GM10248 (cell line): Measurements from ENCODE around the gene SIPA1L3.

Source experiments
- CTCF ChIA-PET: fragments of 300-600 bp; sonication (Branson Sonifier 250); formaldehyde crosslinking; extraction: SDS; loops from one replicate; lab custom pipeline; 2021; ENCODE audit warnings: antibody characterized with exemption; lab: Yijun Ruan, JAX
- POLR2A ChIA-PET: fragments of 350-650 bp; sonication (Branson Sonifier 250); formaldehyde crosslinking; extraction: SDS; loops from one replicate; lab custom pipeline; 2020; ENCODE audit warnings: antibody characterized with exemption; lab: Yijun Ruan, JAX
- DNase-seq: peaks from one replicate; pipeline ENCODE4 v3.0.0; 2012; ENCODE audit errors: extremely low spot score
- CTCF ChIP-seq: IDR thresholded peaks from 2 replicates; pipeline ENCODE4 v1.5.1; 2012; ENCODE audit warnings: mild to moderate bottlenecking, low read depth; ENCODE audit errors: extremely low read depth, missing control alignments, control extremely low read depth

SIPA1L3 gene

GRCh38 chr19:38013913-38014580, 107.0 kb downstream of the SIPA1L3 start:
- ChIA-PET POLR2A (interaction anchor here (0.7 kb wide), 1 partner anchor 76 kb away, joined by 3 read pairs; no protein-coding TSS in a partner anchor), CTCF (no interaction called here)
- DNase-seq, result no peak
- no peak for TF ChIP-seq CTCF

- no peak for DNase-seq
- ChIA-PET POLR2A (no interaction called here), CTCF (interaction anchor here (1.2 kb wide), 1 partner anchor 12 kb away, joined by 3 read pairs; no protein-coding TSS in a partner anchor)
- TF ChIP-seq CTCF, result no peak
Observed at GRCh38 chr19:38015216-38015615, 108.2 kb downstream of the SIPA1L3 start.

GRCh38 chr19:38015761-38016160, 108.8 kb downstream of the SIPA1L3 start:
- CTCF ChIA-PET, result interaction anchor here (1.2 kb wide), 1 partner anchor 12 kb away, joined by 3 read pairs; no protein-coding TSS in a partner anchor

GRCh38 chr19:38017401-38018151, 110.6 kb downstream of the SIPA1L3 start:
- POLR2A ChIA-PET, result interaction anchor here (0.7 kb wide), 1 partner anchor 41 kb away, joined by 9 read pairs; no protein-coding TSS in a partner anchor
- no peak for TF ChIP-seq CTCF
- CTCF ChIA-PET, result no interaction called here

More at GRCh38 chr19:38015761-38016160, 108.8 kb downstream of the SIPA1L3 start:
- no peak for DNase-seq
- TF ChIP-seq CTCF, result no peak
- POLR2A ChIA-PET, result no interaction called here

GRCh38 chr19:38018694-38019395, 111.8 kb downstream of the SIPA1L3 start:
- POLR2A ChIA-PET, result no interaction called here
- TF ChIP-seq CTCF, result no peak
- CTCF ChIA-PET, result interaction anchor here (0.7 to 1.3 kb wide), 3 partner anchors 12 to 30 kb away, joined by 3 to 4 read pairs (median 3); no protein-coding TSS in a partner anchor
- no peak for DNase-seq

More at GRCh38 chr19:38017401-38018151, 110.6 kb downstream of the SIPA1L3 start:
- DNase-seq, result no peak

- no peak for DNase-seq
- CTCF ChIA-PET, result interaction anchor here (0.7 to 1.3 kb wide), 3 partner anchors 12 to 30 kb away, joined by 3 to 4 read pairs (median 3); no protein-coding TSS in a partner anchor
- TF ChIP-seq CTCF, result no peak
- POLR2A ChIA-PET, result no interaction called here
Observed at GRCh38 chr19:38019396-38019724, 112.4 kb downstream of the SIPA1L3 start.
